DMS153 treated with DMSO at 0.1 percent for 48 hours (cell line): ENCODE data around the gene TSC22D4.
"Not testable (repeated sequence)": the region's sequence is repeated elsewhere in the genome, so short reads cannot be mapped to it uniquely, and the experiment has no call there.

Experiments
- DNase-seq: peaks from one replicate; lab custom pipeline; 2025; ENCODE audit not compliant: unreplicated experiment; lab: John Stamatoyannopoulos, UW

TSC22D4 gene

GRCh38 chr7:100447363-100447762, 31.7 kb downstream of the TSC22D4 start:
- DNase-seq: not testable (repeated sequence)

- DNase-seq: no peak
Observed at GRCh38 chr7:100446040-100446439, 33.0 kb downstream of the TSC22D4 start.

GRCh38 chr7:100444311-100445278, 34.4 kb downstream of the TSC22D4 start:
- no peak for DNase-seq

- no peak for DNase-seq
Observed at GRCh38 chr7:100443096-100443840, 35.7 kb downstream of the TSC22D4 start.

- DNase-seq: no peak
Observed at GRCh38 chr7:100441641-100442535, 37.1 kb downstream of the TSC22D4 start.

- DNase-seq: not testable (repeated sequence)
Observed at GRCh38 chr7:100439244-100439643, 39.8 kb downstream of the TSC22D4 start.

GRCh38 chr7:100438731-100439130, 40.3 kb downstream of the TSC22D4 start:
- not testable (repeated sequence) for DNase-seq

- DNase-seq: no peak
Observed at GRCh38 chr7:100438172-100438571, 40.8 kb downstream of the TSC22D4 start.

GRCh38 chr7:100437150-100438100, 41.6 kb downstream of the TSC22D4 start:
- no peak for DNase-seq

GRCh38 chr7:100435401-100436304, 43.4 kb downstream of the TSC22D4 start:
- no peak for DNase-seq

- no peak for DNase-seq
Observed at GRCh38 chr7:100434297-100435144, 44.5 kb downstream of the TSC22D4 start.

GRCh38 chr7:100433592-100434296, 45.3 kb downstream of the TSC22D4 start:
- DNase-seq: no peak

- no peak for DNase-seq
Observed at GRCh38 chr7:100433276-100433591, 45.8 kb downstream of the TSC22D4 start.

GRCh38 chr7:100432621-100433275, 46.3 kb downstream of the TSC22D4 start:
- DNase-seq: no peak

- DNase-seq: no peak
Observed at GRCh38 chr7:100432053-100432452, 47.0 kb downstream of the TSC22D4 start.

- DNase-seq: no peak
Observed at GRCh38 chr7:100431286-100431735, 47.7 kb downstream of the TSC22D4 start.
